SK-N-SH treated with all-trans-retinoic acid at 6 μM for 48 hours (cell line): Measurements from ENCODE around the gene PGM5.

Source experiments
- ATAC-seq: fragments of 200-7000 bp; cut with Tn5 transposase; 3 replicates; pipeline ENCODE4 v1.9.1; 2020; ENCODE audit warnings: mild to moderate bottlenecking, moderate library complexity
- ARNTL ChIP-seq: fragments of 450-650 bp; formaldehyde crosslinking; IDR thresholded peaks from 2 replicates; pipeline ENCODE4 v1.5.0; 2020; ENCODE audit warnings: low read depth, mild to moderate bottlenecking, moderate library complexity, borderline replicate concordance
- BACH2 ChIP-seq: fragments of 250-450 bp; sonication (Bioruptor Pico); IDR thresholded peaks from 2 replicates; pipeline ENCODE4 v1.9.0; 2021; ENCODE audit warnings: mild to moderate bottlenecking, borderline replicate concordance
- CSDC2 ChIP-seq: fragments of 250-450 bp; sonication (Bioruptor Pico); IDR thresholded peaks from 2 replicates; pipeline ENCODE4 v1.5.0; 2020; ENCODE audit warnings: mild to moderate bottlenecking, moderate library complexity
- ESRRG ChIP-seq: fragments of 250-450 bp; sonication (Bioruptor Pico); IDR thresholded peaks from 2 replicates; pipeline ENCODE4 v1.6.1; 2021; ENCODE audit warnings: mild to moderate bottlenecking
- GLIS3 ChIP-seq: fragments of 250-450 bp; sonication (Bioruptor Pico); IDR thresholded peaks from 2 replicates; pipeline ENCODE4 v1.5.0; 2020; ENCODE audit warnings: mild to moderate bottlenecking, moderate library complexity
- ISL1 ChIP-seq: fragments of 250-450 bp; sonication (Bioruptor Pico); IDR thresholded peaks from 2 replicates; pipeline ENCODE4 v2.1.2; 2022; ENCODE audit warnings: mild to moderate bottlenecking, moderate library complexity
- OSR1 ChIP-seq: fragments of 250-450 bp; sonication (Bioruptor Pico); IDR thresholded peaks from 2 replicates; pipeline ENCODE4 v1.8.0; 2022; ENCODE audit warnings: moderate library complexity, mild to moderate bottlenecking, inconsistent platforms
- PPARA ChIP-seq: fragments of 250-450 bp; sonication (Bioruptor Pico); IDR thresholded peaks from 2 replicates; pipeline ENCODE4 v1.5.0; 2020; ENCODE audit warnings: mild to moderate bottlenecking, borderline replicate concordance
- RARB ChIP-seq: fragments of 250-450 bp; sonication (Bioruptor Pico); IDR thresholded peaks from 2 replicates; pipeline ENCODE4 v1.8.0; 2021; ENCODE audit warnings: mild to moderate bottlenecking, moderate library complexity
- SNAI2 ChIP-seq: fragments of 250-450 bp; sonication (Bioruptor Pico); IDR thresholded peaks from 2 replicates; pipeline ENCODE4 v1.5.0; 2020; ENCODE audit warnings: mild to moderate bottlenecking, moderate library complexity
- TCF4 ChIP-seq: fragments of 250-450 bp; sonication (Bioruptor Pico); IDR thresholded peaks from 2 replicates; pipeline ENCODE4 v1.8.0; 2021; ENCODE audit warnings: mild to moderate bottlenecking, moderate library complexity, borderline replicate concordance
- TOX ChIP-seq: fragments of 250-450 bp; sonication (Bioruptor Pico); IDR thresholded peaks from 2 replicates; pipeline ENCODE4 v1.8.0; 2021; ENCODE audit warnings: mild to moderate bottlenecking, moderate library complexity, borderline replicate concordance
- ZC3H10 ChIP-seq: fragments of 250-450 bp; sonication (Bioruptor Pico); IDR thresholded peaks from 2 replicates; pipeline ENCODE4 v1.5.1; 2021; ENCODE audit warnings: mild to moderate bottlenecking, moderate library complexity
- ZFP3 ChIP-seq: fragments of 250-450 bp; sonication (Bioruptor Pico); IDR thresholded peaks from 2 replicates; pipeline ENCODE4 v1.5.0; 2020; ENCODE audit warnings: mild to moderate bottlenecking, moderate library complexity
- ZFP30 ChIP-seq: fragments of 450-650 bp; formaldehyde crosslinking; IDR thresholded peaks from 2 replicates; pipeline ENCODE4 v1.5.0; 2022; ENCODE audit warnings: mild to moderate bottlenecking, moderate library complexity
- ZNF70 ChIP-seq: fragments of 450-650 bp; formaldehyde crosslinking; IDR thresholded peaks from 2 replicates; pipeline ENCODE4 v1.5.0; 2020; ENCODE audit warnings: mild to moderate bottlenecking, moderate library complexity
- ZNF8 ChIP-seq: fragments of 450-650 bp; formaldehyde crosslinking; IDR thresholded peaks from 2 replicates; pipeline ENCODE4 v1.5.0; 2020; ENCODE audit warnings: mild to moderate bottlenecking, moderate library complexity
- TF ChIP-seq, protein P1 (sequence below): fragments of 250-450 bp; sonication (Bioruptor Pico); IDR thresholded peaks from 2 replicates; pipeline ENCODE4 v1.5.1; 2021; ENCODE audit warnings: mild to moderate bottlenecking, moderate library complexity
- TF ChIP-seq, protein P2 (sequence below): fragments of 250-450 bp; sonication (Bioruptor Pico); IDR thresholded peaks from 2 replicates; pipeline ENCODE4 v1.8.0; 2021; ENCODE audit warnings: low read depth, mild to moderate bottlenecking, moderate library complexity, borderline replicate concordance
- TF ChIP-seq, protein P3 (sequence below): fragments of 250-450 bp; sonication (Bioruptor Pico); IDR thresholded peaks from 2 replicates; pipeline ENCODE4 v1.8.0; 2020; ENCODE audit warnings: mild to moderate bottlenecking, moderate library complexity, borderline replicate concordance
- TF ChIP-seq, protein P4 (sequence below): fragments of 250-450 bp; sonication (Bioruptor Pico); IDR thresholded peaks from 2 replicates; pipeline ENCODE4 v1.5.1; 2020; ENCODE audit warnings: low read depth, mild to moderate bottlenecking, moderate library complexity

The PGM5 gene

DNA sequence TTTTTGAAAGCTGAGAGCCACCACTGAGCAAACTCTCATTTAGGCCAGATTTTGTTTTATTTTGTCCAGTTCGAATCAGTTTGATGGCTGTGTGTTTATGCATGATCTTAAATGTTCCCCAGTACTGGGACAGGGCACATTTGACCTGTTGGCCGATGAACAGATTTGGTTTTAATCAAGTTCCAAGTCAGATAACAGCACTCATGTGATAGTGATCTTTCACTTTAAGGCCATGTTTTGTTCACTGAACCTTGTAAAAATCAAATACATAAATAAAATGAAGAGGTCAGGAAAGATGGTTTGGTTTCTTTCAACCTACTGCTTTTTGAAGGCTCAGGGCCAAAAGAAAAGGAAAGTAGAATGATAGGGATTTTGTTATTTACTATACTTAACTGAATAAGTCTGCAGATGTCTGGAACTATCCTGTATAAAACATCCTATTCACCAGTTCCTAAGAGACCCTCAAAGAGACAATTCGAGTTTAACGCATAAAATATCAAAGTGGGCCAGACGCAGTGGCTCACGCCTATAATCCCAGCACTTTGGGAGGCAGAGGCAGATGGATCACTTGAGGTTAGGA lies 77.2 kb downstream of the PGM5 start:
- TF ChIP-seq BACH2 (CRISPR knock-in tag): no peak
- no peak for TF ChIP-seq OSR1 (CRISPR knock-in tag)
- no peak for TF ChIP-seq ZFP3 (CRISPR knock-in tag)
- TF ChIP-seq ESRRG (CRISPR knock-in tag): no peak
- no peak for TF ChIP-seq TCF4 (CRISPR knock-in tag)
- no peak for TF ChIP-seq ZNF8 (CRISPR knock-in tag)
- no peak for TF ChIP-seq RARB (CRISPR knock-in tag)
- TF ChIP-seq CSDC2: no peak
- TF ChIP-seq, protein P1, sequence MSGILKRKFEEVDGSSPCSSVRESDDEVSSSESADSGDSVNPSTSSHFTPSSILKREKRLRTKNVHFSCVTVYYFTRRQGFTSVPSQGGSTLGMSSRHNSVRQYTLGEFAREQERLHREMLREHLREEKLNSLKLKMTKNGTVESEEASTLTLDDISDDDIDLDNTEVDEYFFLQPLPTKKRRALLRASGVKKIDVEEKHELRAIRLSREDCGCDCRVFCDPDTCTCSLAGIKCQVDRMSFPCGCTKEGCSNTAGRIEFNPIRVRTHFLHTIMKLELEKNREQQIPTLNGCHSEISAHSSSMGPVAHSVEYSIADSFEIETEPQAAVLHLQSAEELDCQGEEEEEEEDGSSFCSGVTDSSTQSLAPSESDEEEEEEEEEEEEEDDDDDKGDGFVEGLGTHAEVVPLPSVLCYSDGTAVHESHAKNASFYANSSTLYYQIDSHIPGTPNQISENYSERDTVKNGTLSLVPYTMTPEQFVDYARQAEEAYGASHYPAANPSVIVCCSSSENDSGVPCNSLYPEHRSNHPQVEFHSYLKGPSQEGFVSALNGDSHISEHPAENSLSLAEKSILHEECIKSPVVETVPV: no peak
- no peak for TF ChIP-seq ZNF70 (CRISPR knock-in tag)
- no peak for TF ChIP-seq SNAI2 (CRISPR knock-in tag)
- TF ChIP-seq, all 23 proteins: peak for 0

DNA sequence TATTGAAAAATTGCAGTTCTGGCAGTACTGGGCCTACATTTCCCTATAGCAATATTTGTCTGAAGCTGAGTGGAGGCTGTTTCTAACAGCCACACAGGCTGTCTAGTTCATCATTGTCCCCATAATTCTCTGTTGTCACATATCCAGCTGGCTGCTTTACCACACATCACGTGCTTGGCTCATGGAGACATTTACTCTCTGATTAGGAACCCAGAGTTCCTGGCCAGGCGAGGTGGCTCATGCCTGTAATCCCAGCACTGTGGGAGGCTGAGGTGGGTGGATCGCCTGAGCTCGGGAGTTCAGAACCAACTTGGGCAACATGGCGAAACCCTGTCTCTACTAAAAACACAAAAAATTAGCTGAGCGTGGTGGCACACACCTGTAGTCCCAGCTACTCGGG lies 81.4 kb downstream of the PGM5 start:
- TF ChIP-seq, protein P2, sequence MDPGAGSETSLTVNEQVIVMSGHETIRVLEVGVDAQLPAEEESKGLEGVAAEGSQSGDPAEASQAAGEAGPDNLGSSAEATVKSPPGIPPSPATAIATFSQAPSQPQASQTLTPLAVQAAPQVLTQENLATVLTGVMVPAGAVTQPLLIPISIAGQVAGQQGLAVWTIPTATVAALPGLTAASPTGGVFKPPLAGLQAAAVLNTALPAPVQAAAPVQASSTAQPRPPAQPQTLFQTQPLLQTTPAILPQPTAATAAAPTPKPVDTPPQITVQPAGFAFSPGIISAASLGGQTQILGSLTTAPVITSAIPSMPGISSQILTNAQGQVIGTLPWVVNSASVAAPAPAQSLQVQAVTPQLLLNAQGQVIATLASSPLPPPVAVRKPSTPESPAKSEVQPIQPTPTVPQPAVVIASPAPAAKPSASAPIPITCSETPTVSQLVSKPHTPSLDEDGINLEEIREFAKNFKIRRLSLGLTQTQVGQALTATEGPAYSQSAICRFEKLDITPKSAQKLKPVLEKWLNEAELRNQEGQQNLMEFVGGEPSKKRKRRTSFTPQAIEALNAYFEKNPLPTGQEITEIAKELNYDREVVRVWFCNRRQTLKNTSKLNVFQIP (CRISPR knock-in tag): no peak
- no peak for TF ChIP-seq ZNF70 (CRISPR knock-in tag)
- TF ChIP-seq ZFP3 (CRISPR knock-in tag): no peak
- TF ChIP-seq SNAI2 (CRISPR knock-in tag): no peak
- TF ChIP-seq CSDC2: no peak
- no peak for TF ChIP-seq ISL1 (CRISPR knock-in tag)
- no peak for TF ChIP-seq ZFP30
- TF ChIP-seq TCF4 (CRISPR knock-in tag): no peak
- ATAC-seq: no peak

More for the DNA sequence above, 77.2 kb downstream of the PGM5 start:
- ATAC-seq: no peak

DNA sequence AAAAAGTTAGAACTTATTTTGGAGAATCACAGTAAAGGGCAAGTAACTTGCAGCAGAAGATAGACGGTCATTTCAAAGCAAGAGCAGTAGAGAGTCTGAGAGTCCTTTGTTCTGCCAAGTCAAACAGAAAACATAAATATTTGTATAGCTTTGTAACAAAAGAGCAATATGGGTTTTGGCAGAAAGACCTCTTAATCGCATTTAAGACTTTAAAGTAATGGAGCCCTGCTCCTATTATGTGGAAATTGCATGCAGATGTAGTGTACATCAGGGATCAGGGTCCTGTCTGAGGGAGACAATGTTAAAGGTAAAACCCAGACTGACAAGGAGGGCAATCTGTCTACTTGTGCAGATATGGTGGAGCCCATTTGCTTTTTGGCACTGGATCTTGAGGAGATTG lies 87.2 kb downstream of the PGM5 start:
- TF ChIP-seq TCF4 (CRISPR knock-in tag): no peak
- no peak for TF ChIP-seq ISL1 (CRISPR knock-in tag)
- no peak for TF ChIP-seq PPARA (CRISPR knock-in tag)
- TF ChIP-seq ZC3H10 (CRISPR knock-in tag): no peak
- TF ChIP-seq, protein P2 (CRISPR knock-in tag): no peak
- no peak for TF ChIP-seq ZFP30
- no peak for TF ChIP-seq RARB (CRISPR knock-in tag)
- TF ChIP-seq, protein P3, sequence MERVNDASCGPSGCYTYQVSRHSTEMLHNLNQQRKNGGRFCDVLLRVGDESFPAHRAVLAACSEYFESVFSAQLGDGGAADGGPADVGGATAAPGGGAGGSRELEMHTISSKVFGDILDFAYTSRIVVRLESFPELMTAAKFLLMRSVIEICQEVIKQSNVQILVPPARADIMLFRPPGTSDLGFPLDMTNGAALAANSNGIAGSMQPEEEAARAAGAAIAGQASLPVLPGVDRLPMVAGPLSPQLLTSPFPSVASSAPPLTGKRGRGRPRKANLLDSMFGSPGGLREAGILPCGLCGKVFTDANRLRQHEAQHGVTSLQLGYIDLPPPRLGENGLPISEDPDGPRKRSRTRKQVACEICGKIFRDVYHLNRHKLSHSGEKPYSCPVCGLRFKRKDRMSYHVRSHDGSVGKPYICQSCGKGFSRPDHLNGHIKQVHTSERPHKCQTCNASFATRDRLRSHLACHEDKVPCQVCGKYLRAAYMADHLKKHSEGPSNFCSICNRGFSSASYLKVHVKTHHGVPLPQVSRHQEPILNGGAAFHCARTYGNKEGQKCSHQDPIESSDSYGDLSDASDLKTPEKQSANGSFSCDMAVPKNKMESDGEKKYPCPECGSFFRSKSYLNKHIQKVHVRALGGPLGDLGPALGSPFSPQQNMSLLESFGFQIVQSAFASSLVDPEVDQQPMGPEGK (CRISPR knock-in tag): no peak
- no peak for TF ChIP-seq CSDC2
- TF ChIP-seq, protein P4, sequence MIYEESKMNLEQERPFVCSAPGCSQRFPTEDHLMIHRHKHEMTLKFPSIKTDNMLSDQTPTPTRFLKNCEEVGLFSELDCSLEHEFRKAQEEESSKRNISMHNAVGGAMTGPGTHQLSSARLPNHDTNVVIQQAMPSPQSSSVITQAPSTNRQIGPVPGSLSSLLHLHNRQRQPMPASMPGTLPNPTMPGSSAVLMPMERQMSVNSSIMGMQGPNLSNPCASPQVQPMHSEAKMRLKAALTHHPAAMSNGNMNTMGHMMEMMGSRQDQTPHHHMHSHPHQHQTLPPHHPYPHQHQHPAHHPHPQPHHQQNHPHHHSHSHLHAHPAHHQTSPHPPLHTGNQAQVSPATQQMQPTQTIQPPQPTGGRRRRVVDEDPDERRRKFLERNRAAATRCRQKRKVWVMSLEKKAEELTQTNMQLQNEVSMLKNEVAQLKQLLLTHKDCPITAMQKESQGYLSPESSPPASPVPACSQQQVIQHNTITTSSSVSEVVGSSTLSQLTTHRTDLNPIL (CRISPR knock-in tag): no peak
- no peak for TF ChIP-seq GLIS3 (CRISPR knock-in tag)
- no peak for TF ChIP-seq BACH2 (CRISPR knock-in tag)
- TF ChIP-seq ZFP3 (CRISPR knock-in tag): no peak
- TF ChIP-seq ARNTL (CRISPR knock-in tag): no peak
- no peak for TF ChIP-seq TOX (CRISPR knock-in tag)
- ATAC-seq: no peak
